ENCODE measurements around the gene CCDC178.

DNA sequence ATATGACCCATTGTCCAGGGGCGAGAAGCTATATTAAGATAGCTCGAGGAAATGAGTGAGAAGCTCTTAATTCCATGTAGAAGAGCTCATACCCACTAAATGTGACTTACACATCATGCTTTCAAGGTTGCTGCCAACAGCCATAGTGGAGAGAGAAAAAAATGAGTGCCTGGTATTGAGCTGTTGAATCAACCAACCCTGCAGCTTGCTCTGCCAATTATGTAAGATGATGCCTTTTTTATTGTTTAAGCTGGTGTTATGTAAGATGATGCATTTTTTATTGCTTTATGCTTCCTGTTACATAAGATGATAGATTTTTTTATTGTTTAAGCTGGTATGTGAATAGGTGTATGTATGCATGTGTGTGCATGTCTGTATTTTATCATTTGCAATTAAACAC, 228.2 kb downstream of the CCDC178 start:
- TF ChIP-seq, protein P1, sequence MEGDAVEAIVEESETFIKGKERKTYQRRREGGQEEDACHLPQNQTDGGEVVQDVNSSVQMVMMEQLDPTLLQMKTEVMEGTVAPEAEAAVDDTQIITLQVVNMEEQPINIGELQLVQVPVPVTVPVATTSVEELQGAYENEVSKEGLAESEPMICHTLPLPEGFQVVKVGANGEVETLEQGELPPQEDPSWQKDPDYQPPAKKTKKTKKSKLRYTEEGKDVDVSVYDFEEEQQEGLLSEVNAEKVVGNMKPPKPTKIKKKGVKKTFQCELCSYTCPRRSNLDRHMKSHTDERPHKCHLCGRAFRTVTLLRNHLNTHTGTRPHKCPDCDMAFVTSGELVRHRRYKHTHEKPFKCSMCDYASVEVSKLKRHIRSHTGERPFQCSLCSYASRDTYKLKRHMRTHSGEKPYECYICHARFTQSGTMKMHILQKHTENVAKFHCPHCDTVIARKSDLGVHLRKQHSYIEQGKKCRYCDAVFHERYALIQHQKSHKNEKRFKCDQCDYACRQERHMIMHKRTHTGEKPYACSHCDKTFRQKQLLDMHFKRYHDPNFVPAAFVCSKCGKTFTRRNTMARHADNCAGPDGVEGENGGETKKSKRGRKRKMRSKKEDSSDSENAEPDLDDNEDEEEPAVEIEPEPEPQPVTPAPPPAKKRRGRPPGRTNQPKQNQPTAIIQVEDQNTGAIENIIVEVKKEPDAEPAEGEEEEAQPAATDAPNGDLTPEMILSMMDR (IDR thresholded peaks at IDR 0.05), result no peak
- no peak for TF ChIP-seq POLR2A (IDR thresholded peaks at IDR 0.05)
